HG03354 (cell line): ENCODE measurements around the gene MVD.
"Not testable (repeated sequence)": the region's sequence is repeated elsewhere in the genome, so short reads cannot be mapped to it uniquely, and the experiment has no call there.

ENCODE experiments used
- ATAC-seq: cut with Tn5 transposase; IDR thresholded peaks from one replicate; pipeline ENCODE4 v1.9.1; 2021; ENCODE audit warnings: mild to moderate bottlenecking; ENCODE audit not compliant: unreplicated experiment, poor library complexity, severe bottlenecking

Gene MVD

GRCh38 chr16:88685156-88686061 lies 22.5 kb upstream of the MVD start:
- ATAC-seq: no peak

DNA sequence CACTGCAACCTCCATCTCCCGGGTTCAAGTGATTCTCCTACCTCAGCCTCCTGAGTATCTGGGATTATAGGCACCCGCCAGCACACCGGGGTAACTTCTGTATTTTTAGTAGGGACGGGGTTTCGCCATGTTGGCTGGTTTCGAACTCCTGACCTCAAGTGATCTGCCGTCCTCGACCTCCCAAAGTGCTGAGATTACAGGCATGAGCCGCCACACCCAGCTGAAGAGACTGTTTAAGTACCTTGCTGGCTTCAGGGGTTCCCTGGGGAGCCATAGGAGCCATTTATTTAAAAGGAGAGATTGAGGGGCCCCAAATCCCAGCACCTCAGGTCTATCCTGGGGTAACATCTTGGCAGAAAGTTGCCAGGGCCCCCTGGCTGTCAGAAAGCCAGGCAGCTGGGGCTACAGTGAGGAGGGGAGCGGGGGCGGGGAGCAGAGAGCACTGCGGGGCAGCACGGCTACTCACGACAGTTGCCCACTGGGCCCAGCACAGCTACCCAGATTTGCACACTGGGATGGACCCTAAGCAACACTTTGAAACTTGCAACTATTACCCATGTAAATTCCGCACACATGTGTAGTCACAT lies 21.8 kb upstream of the MVD start:
- no peak for ATAC-seq

DNA sequence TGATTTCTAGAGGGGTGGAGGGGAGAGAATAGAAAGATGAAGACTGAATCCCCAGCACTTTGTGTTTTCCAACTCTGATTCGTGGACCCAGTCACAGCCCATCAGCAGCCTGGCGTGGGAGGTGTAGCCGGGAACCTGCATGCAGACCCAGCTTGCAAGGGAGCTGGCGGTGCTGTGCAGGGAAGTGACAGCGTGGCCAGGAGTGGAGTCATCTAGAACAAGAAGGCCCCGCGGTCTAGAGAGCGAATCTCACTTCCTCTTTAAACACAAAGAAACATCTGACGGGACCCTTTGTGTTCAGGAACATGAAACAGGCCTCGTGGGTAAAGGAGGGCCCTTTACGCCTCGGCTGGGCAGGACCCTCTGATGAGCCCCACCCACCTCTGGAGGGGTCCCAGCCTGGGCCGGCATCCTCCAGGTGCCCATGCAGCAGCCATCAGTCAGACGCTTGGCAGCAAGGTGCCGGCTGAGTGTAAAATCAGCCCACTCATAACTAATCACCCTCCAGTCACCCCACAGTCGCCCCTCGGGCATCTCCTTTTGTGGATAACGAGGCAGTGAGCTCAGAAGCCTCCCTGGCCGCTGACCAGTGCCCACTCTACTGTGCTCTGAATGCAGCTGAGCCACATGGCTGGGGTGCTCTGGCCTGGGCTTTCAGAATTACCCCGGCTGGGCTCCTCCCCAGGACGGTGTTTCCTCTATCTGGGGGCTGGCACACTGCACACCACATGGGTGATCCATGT lies 19.0 kb upstream of the MVD start:
- peak; percentile 79 for ATAC-seq

GRCh38 chr16:88681084-88681680 lies 18.3 kb upstream of the MVD start:
- ATAC-seq: peak; percentile 13

DNA sequence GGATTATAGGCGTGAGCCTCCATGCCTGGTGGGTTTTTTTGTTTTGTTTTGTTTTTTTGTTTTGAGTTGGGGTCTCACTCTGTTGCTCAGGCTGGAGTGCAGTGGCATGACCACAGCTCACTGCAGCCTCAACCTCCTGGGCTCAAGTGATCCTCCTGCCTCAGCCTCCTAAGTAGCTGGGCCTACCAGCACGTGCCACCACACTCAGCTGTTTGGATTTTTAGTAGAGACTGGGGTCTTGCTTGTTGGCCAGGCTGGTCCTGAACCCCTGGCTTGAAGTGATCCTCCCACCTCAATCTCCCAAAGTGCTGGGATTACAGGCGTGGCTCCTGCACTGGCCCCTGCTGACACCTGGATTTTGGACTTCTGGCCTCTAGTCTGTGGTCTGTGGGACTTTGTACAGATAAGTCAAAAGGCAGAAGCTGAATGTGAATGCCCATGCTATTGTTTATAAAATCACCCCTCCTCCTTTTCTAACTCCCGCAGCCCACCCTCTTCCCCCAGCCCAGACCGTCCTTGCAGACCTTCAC lies 17.7 kb upstream of the MVD start:
- ATAC-seq: no peak

DNA sequence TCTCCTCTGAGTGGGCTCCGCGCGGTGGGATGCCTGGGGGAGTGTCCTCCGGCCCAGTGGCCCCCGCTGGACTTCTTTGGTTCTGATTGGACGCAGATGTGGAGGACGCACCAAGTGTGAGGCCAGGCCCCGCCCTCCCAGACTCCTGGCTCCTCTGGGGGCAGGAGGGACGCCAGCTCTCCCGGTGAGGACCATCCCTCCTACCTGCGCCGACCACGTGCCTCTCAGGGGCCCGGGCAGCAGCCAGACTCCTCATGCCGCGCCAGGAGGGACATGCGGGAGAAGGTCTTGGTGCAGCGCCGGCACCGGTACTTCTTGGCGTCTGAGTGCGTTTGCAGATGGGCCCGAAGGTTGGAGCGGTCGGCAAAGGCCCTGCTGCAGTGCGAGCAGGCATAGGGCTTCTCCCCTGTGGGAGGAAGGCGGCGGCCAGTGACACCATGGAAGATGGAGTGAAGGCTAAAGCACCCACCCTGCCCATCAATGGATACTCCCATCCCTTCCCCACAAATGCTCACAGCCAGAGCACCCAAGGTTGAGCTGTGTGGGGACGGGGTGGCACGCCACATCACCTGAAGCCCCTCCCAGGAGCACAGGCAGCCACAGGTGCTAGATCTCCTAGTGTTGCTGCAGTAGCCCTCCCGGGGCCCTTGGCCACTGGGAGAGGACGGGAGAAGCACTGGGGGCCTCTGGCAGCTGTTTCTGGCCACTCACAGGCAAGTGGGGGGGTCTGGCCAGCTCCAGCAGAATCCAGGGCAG lies 15.5 kb upstream of the MVD start:
- ATAC-seq: no peak

DNA sequence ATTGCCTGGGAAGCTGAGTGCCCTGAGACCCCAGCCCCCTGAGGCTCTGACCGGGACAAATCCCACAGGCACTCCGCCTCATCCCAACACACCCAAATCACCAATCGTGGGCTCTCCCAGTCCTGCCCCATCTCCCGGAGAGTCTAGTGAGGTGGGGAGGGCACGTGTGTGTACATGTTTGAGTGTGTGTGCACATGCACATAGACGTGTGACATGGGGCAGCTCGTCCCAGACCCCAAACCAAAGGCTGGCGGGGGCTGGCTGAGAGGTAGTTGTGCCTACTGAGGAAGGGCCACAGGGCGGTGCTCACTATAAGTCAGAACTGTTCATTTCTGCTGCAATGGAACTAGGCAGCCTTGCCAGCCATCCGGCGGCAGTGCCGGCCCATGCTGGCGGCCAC lies 14.8 kb upstream of the MVD start:
- no peak for ATAC-seq

GRCh38 chr16:88676502-88677242 lies 13.8 kb upstream of the MVD start:
- no peak for ATAC-seq

- ATAC-seq: no peak
Observed at GRCh38 chr16:88673716-88674379, 11.0 kb upstream of the MVD start.

DNA sequence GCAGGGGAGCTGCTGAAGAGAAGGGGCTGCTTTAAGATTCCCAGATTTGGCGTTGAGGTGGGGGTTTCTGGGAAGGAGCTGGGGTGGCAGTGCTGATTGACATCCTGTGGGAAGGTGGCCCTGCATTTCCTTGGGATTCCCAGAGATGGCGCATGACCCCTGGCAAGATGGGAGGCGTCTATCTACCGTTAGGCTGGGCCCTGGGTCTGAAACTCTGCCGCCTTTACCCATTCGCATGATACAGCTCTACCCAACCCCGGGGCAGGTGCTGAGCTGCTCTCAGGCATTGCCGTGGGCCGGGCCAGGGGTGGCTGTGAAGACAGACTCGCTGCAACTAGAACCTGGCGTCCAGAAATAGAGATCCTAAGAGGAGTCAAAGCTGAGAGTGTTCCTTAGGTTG lies 9.9 kb upstream of the MVD start:
- ATAC-seq: no peak

- no peak for ATAC-seq
Observed at GRCh38 chr16:88671806-88672205, 8.9 kb upstream of the MVD start.

DNA sequence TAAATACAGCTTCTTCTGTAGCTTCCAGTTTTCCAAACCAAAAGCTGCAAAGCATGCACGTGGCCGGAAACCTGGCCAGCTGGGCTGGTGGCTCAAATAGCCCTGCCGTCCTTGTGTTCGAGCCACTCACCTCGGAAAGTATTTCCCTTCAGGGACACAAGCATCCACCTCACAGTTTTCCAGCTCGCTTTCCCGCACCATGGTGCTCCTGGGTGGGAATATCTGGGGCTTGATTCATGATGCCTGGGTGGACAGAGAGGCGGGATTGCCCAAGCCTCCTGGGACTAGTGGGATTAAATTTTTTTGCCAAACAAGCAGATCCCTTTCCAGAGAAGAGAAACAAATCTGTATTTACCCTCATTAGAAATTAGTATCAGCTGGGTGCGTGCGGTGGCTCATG lies 7.1 kb upstream of the MVD start:
- ATAC-seq: no peak

DNA sequence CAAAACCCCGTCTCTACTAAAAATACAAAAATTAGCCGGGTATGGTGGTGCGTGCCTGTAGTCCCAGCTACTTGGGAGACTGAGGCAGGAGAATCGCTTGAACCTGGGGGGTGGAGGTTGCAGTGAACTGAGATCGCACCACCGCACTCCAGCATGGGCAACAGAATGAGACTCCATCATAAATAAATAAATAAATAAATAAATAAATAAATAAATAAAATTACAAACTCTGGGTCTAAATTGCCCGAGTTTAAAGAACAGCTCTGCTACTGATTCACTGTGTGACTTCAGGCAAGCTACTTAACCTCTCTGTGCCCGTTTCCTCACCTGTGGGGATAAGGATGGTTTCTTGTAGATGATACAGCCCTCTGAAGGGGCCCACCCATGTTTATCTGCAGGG lies 6.6 kb upstream of the MVD start:
- ATAC-seq: not testable (repeated sequence)

DNA sequence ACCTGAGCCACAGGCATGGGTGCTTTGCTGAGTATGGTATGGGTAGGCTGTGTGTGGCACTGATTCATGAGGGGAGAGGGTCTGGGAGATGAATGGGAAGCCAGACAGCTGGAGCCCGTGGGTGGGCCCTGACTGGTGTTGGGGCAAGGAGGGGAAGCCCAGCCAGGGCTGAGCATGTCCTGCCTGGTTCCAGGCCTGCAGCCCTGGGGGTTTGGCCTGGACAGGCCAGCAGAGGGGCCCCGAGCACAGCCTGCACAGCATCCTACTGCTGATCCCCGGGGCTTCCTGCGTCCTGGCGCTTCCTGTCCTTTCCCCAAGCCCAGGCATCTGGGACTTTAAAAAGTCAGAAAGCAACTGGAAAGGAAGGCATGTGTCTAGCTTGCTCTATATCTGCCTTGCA lies 4.6 kb upstream of the MVD start:
- no peak for ATAC-seq

- no peak for ATAC-seq
Observed at GRCh38 chr16:88665570-88665969, 2.7 kb upstream of the MVD start.

DNA sequence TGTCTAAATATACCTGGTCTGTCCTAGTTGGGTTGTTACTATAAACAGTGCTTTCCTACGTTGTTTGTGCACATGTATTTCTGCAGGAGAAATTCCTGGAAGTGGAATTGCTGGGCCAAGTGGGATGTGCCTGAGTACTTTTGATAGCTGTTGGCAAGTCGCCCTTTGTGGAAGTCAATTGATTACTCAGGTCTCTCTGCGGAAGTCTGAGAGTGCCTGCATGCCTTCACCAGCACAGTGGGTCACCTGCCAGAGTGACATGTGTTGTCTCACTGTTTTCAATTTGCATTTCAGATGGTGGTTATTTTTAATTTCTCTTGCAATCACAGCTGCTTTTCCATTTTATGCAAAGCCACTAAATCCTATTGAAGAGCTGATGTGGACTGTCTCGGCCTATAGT lies 2.3 kb upstream of the MVD start:
- no peak for ATAC-seq

GRCh38 chr16:88662222-88662842 lies 559 bp downstream of the MVD start:
- peak; percentile 11 for ATAC-seq

GRCh38 chr16:88661468-88661867 lies 1.4 kb downstream of the MVD start:
- no peak for ATAC-seq
